Hepatocyte (in vitro differentiated cells): Measurements from ENCODE around the gene UBR7. TPM values are rescaled to one million over a fixed set of nuclear protein-coding genes. Genes with fewer than 3 reads are reported as not detected.
"Not testable (repeated sequence)": the region's sequence is repeated elsewhere in the genome, so short reads cannot be mapped to it uniquely, and the experiment has no call there.

ENCODE experiments used
- DNase-seq: peaks from one replicate; pipeline ENCODE4 v3.0.0-alpha.2; 2016; ENCODE audit warnings: low spot score
- H2AFZ ChIP-seq: fragments of 200-600 bp; sonication (generic); 2 replicates; pipeline ENCODE4 v1.6.0; 2016; ENCODE audit warnings: antibody characterized with exemption, mild to moderate bottlenecking
- H3K27ac ChIP-seq: fragments of 200-600 bp; sonication (generic); 2 replicates; pipeline ENCODE4 v1.5.1; 2016; ENCODE audit warnings: mild to moderate bottlenecking
- H3K27me3 ChIP-seq: fragments of 200-600 bp; sonication (generic); 2 replicates; pipeline ENCODE4 v1.6.1; 2016
- H3K36me3 ChIP-seq: fragments of 200-600 bp; sonication (generic); replicated peaks from 2 replicates; pipeline ENCODE4 v1.5.1; 2016; ENCODE audit warnings: low read depth; ENCODE audit not compliant: insufficient read depth
- H3K4me1 ChIP-seq: fragments of 200-600 bp; sonication (generic); 2 replicates; pipeline ENCODE4 v1.5.1; 2016; ENCODE audit warnings: mild to moderate bottlenecking, moderate library complexity; ENCODE audit not compliant: insufficient read depth
- H3K4me2 ChIP-seq: fragments of 200-600 bp; sonication (generic); 2 replicates; pipeline ENCODE4 v1.6.0; 2016
- H3K4me3 ChIP-seq: fragments of 200-600 bp; sonication (generic); 2 replicates; pipeline ENCODE4 v1.5.1; 2016; ENCODE audit warnings: mild to moderate bottlenecking
- H3K79me2 ChIP-seq: fragments of 200-600 bp; sonication (generic); 2 replicates; pipeline ENCODE4 v1.6.0; 2017; ENCODE audit warnings: mild to moderate bottlenecking
- H3K9me2 ChIP-seq: fragments of 200-600 bp; sonication (generic); replicated peaks from 2 replicates; pipeline ENCODE4 v1.6.0; 2017; ENCODE audit warnings: mild to moderate bottlenecking; ENCODE audit not compliant: insufficient read depth
- H3K9me3 ChIP-seq: fragments of 200-600 bp; sonication (generic); 2 replicates; pipeline ENCODE4 v1.5.1; 2016; ENCODE audit warnings: low read depth, mild to moderate bottlenecking
- H4K20me1 ChIP-seq: fragments of 200-600 bp; sonication (generic); 2 replicates; pipeline ENCODE4 v1.6.0; 2016; ENCODE audit warnings: mild to moderate bottlenecking; ENCODE audit not compliant: insufficient read depth, poor library complexity, severe bottlenecking
- CTCF ChIP-seq: fragments of 200-600 bp; sonication (generic); IDR thresholded peaks from 2 replicates; pipeline ENCODE4 v1.5.1; 2016; ENCODE audit warnings: antibody characterized with exemption, mild to moderate bottlenecking; ENCODE audit not compliant: poor library complexity
- EZH2 ChIP-seq: fragments of 200-600 bp; sonication (generic); IDR thresholded peaks from 2 replicates; pipeline ENCODE4 v1.6.1; 2016; ENCODE audit warnings: antibody characterized with exemption, mild to moderate bottlenecking, borderline replicate concordance
- EZH2phosphoT487 ChIP-seq: fragments of 200-600 bp; sonication (generic); IDR thresholded peaks from one replicate; pipeline ENCODE4 v1.6.1; 2018; ENCODE audit warnings: antibody characterized with exemption, mild to moderate bottlenecking, low read depth, moderate library complexity; ENCODE audit not compliant: unreplicated experiment, severe bottlenecking
- WGBS: methylation state at CpG from one replicate; pipeline ENCODE4 v1.1.6; 2016; ENCODE audit warnings: low lambda C conversion rate; ENCODE audit errors: missing lambda C conversion rate; 5-methylcytosine and 5-hydroxymethylcytosine counted together
- polyA plus RNA-seq: library from polyadenylated mRNA; unstranded; fragments of >200 nt; fragmentation: Nextera tagmentation; extraction: Ambion mirVana; gene quantifications from 2 replicates; pipeline ENCODE4 v1.2.1, GENCODE V29; 2016
- total RNA-seq: library from RNA; depleted of rRNA; stranded (reverse); fragments of >200 nt; gene quantifications from 2 replicates; pipeline ENCODE4 v1.2.3, GENCODE V29; 2014

The UBR7 gene
- total and polyA plus RNA-seq, 2 experiments from 2014 or later: 13.1 to 16.3 TPM

GRCh38 chr14:93161411-93161940 is 45.6 kb upstream of the UBR7 start:
- Histone ChIP-seq H3K4me3 (no peak overlapping the region), H3K36me3 (no peaks in the 10 kb centered on the region), H2AFZ (no peak overlapping the region), H3K4me1 (no peaks in the 10 kb centered on the region), H3K27ac (no peak overlapping the region), H3K9me2 (no peaks in the 10 kb centered on the region), H3K9me3 (no peaks in the 10 kb centered on the region), H4K20me1 (no peaks in the 10 kb centered on the region), H3K79me2 (no peaks in the 10 kb centered on the region), H3K4me2 (no peak overlapping the region), H3K27me3 (no peaks in the 10 kb centered on the region)
- TF ChIP-seq EZH2 (no peak), CTCF (no peak), EZH2phosphoT487 (no peak)
- 86% methylated on average over 4 of the region's 4 CpGs for WGBS
- no peak for DNase-seq

GRCh38 chr14:93163564-93163963 is 43.5 kb upstream of the UBR7 start:
- no peak for DNase-seq
- Histone ChIP-seq H3K36me3 (no peaks in the 10 kb centered on the region), H3K27me3 (no peaks in the 10 kb centered on the region), H3K4me1 (no peaks in the 10 kb centered on the region), H3K79me2 (no peaks in the 10 kb centered on the region), H4K20me1 (no peaks in the 10 kb centered on the region), H3K9me2 (no peaks in the 10 kb centered on the region), H2AFZ (no peak overlapping the region), H3K9me3 (no peaks in the 10 kb centered on the region), H3K4me3 (no peak overlapping the region), H3K27ac (no peak overlapping the region), H3K4me2 (no peak overlapping the region)
- WGBS: 79% methylated on average over 5 of the region's 5 CpGs
- TF ChIP-seq EZH2: no peak
- TF ChIP-seq CTCF: no peak
- no peak for TF ChIP-seq EZH2phosphoT487

- H3K9me2 ChIP-seq, H3K9me3 ChIP-seq, H4K20me1 ChIP-seq, H3K4me2 ChIP-seq, H3K27me3 ChIP-seq, H3K4me3 ChIP-seq, H2AFZ ChIP-seq, H3K36me3 ChIP-seq, DNase-seq, H3K27ac ChIP-seq, H3K79me2 ChIP-seq, H3K4me1 ChIP-seq: not testable (repeated sequence)
- 92% methylated on average over 26 of the region's 26 CpGs for WGBS
Observed at GRCh38 chr14:93165271-93166265, 41.5 kb upstream of the UBR7 start.

GRCh38 chr14:93168610-93169009 is 38.4 kb upstream of the UBR7 start:
- H3K27ac ChIP-seq, H3K27me3 ChIP-seq, H3K79me2 ChIP-seq, DNase-seq, H3K4me3 ChIP-seq, H3K4me2 ChIP-seq, H4K20me1 ChIP-seq, H2AFZ ChIP-seq, H3K9me3 ChIP-seq, H3K36me3 ChIP-seq, H3K9me2 ChIP-seq, H3K4me1 ChIP-seq: not testable (repeated sequence)
- 96% methylated on average over 8 of the region's 9 CpGs for WGBS

GRCh38 chr14:93169619-93170018 is 37.4 kb upstream of the UBR7 start:
- not testable (repeated sequence) for H3K4me3 ChIP-seq, H3K27me3 ChIP-seq, H3K4me2 ChIP-seq, H3K36me3 ChIP-seq, H3K9me3 ChIP-seq, H4K20me1 ChIP-seq, H2AFZ ChIP-seq, H3K79me2 ChIP-seq, DNase-seq, H3K9me2 ChIP-seq, H3K27ac ChIP-seq, H3K4me1 ChIP-seq
- WGBS: 90% methylated on average over 6 of the region's 6 CpGs

GRCh38 chr14:93170141-93170540 is 36.9 kb upstream of the UBR7 start:
- not testable (repeated sequence) for H3K4me2 ChIP-seq, H3K79me2 ChIP-seq, H3K27ac ChIP-seq, H4K20me1 ChIP-seq, H3K36me3 ChIP-seq, H3K4me3 ChIP-seq, H3K9me2 ChIP-seq, H3K27me3 ChIP-seq, H2AFZ ChIP-seq, H3K4me1 ChIP-seq, DNase-seq, H3K9me3 ChIP-seq
- WGBS: 96% methylated on average over 14 of the region's 20 CpGs
